NCI-H2107 treated with DMSO at 0.1 percent for 48 hours (cell line): ENCODE results near the gene MAP4K2.
A peak's percentile ranks its signal among the peaks of the same experiment; 100 is the strongest.

Experiments
- DNase-seq: peaks from one replicate; lab custom pipeline; 2025; ENCODE audit not compliant: unreplicated experiment; lab: John Stamatoyannopoulos, UW

MAP4K2 gene

GRCh38 chr11:64769283-64769682 is 33.7 kb downstream of the MAP4K2 start:
- no peak for DNase-seq

- no peak for DNase-seq
Observed at GRCh38 chr11:64768300-64768694, 34.7 kb downstream of the MAP4K2 start.

- no peak for DNase-seq
Observed at GRCh38 chr11:64767344-64768299, 35.4 kb downstream of the MAP4K2 start.

- DNase-seq: no peak
Observed at GRCh38 chr11:64766881-64767280, 36.1 kb downstream of the MAP4K2 start.

- DNase-seq: no peak
Observed at GRCh38 chr11:64765851-64766665, 37.0 kb downstream of the MAP4K2 start.

- DNase-seq: no peak
Observed at GRCh38 chr11:64765291-64765850, 37.6 kb downstream of the MAP4K2 start.

- DNase-seq: no peak
Observed at GRCh38 chr11:64764753-64765152, 38.3 kb downstream of the MAP4K2 start.

- no peak for DNase-seq
Observed at GRCh38 chr11:64764040-64764611, 38.9 kb downstream of the MAP4K2 start.

- DNase-seq: no peak
Observed at GRCh38 chr11:64763526-64764039, 39.4 kb downstream of the MAP4K2 start.

- peak; percentile 70 for DNase-seq
Observed at GRCh38 chr11:64762674-64763525, 40.1 kb downstream of the MAP4K2 start.

GRCh38 chr11:64762277-64762673 is 40.7 kb downstream of the MAP4K2 start:
- no peak for DNase-seq

- DNase-seq: no peak
Observed at GRCh38 chr11:64760759-64761420, 42.1 kb downstream of the MAP4K2 start.

GRCh38 chr11:64759722-64760719 is 43.0 kb downstream of the MAP4K2 start, which contains the start of gene PYGM:
Gene PYGM (minus strand): TSS chr11:64759974. CDS start chr11:64759898, 76 bp downstream.
- DNase-seq: no peak

GRCh38 chr11:64759131-64759721 is 43.8 kb downstream of the MAP4K2 start:
- no peak for DNase-seq

- DNase-seq: no peak
Observed at GRCh38 chr11:64758330-64759079, 44.5 kb downstream of the MAP4K2 start.

GRCh38 chr11:64757549-64758329 is 45.3 kb downstream of the MAP4K2 start:
- no peak for DNase-seq
